HG03520 (cell line): Measurements from ENCODE around the gene MCM9.

ENCODE experiments used
- ATAC-seq: cut with Tn5 transposase; IDR thresholded peaks from one replicate; pipeline ENCODE4 v1.9.1; 2021; ENCODE audit warnings: mild to moderate bottlenecking, moderate library complexity; ENCODE audit not compliant: unreplicated experiment

MCM9 gene

GRCh38 chr6:118894425-118895260 lies 40.3 kb downstream of the MCM9 start:
- peak; percentile 30 for ATAC-seq

GRCh38 chr6:118893807-118894424 lies 41.0 kb downstream of the MCM9 start, which contains the start of gene ASF1A:
Gene ASF1A, plus strand, starts transcription at chr6:118894152. Its CDS starts 262 bp downstream, at chr6:118894414.
- peak; percentile 52 for ATAC-seq

- ATAC-seq, result peak; percentile 12
Measured at GRCh38 chr6:118893064-118893806, 41.7 kb downstream of the MCM9 start.

GRCh38 chr6:118892355-118892991 lies 42.5 kb downstream of the MCM9 start:
- no peak for ATAC-seq

- ATAC-seq, result peak; percentile 12
Measured at GRCh38 chr6:118890997-118891790, 43.8 kb downstream of the MCM9 start.

GRCh38 chr6:118889163-118889562 lies 45.8 kb downstream of the MCM9 start:
- ATAC-seq, result no peak

GRCh38 chr6:118886641-118887040 lies 48.3 kb downstream of the MCM9 start:
- no peak for ATAC-seq

GRCh38 chr6:118882314-118882905 lies 52.5 kb downstream of the MCM9 start:
- no peak for ATAC-seq

GRCh38 chr6:118881440-118882313 lies 53.3 kb downstream of the MCM9 start:
- peak; percentile 85 for ATAC-seq

GRCh38 chr6:118877806-118878205 lies 57.2 kb downstream of the MCM9 start:
- ATAC-seq, result no peak

GRCh38 chr6:118876814-118877213 lies 58.1 kb downstream of the MCM9 start:
- ATAC-seq, result no peak

GRCh38 chr6:118876198-118876597 lies 58.8 kb downstream of the MCM9 start:
- no peak for ATAC-seq

- no peak for ATAC-seq
Measured at GRCh38 chr6:118875672-118876071, 59.3 kb downstream of the MCM9 start.

- ATAC-seq, result no peak
Measured at GRCh38 chr6:118873239-118873638, 61.7 kb downstream of the MCM9 start.

GRCh38 chr6:118872726-118873125 lies 62.2 kb downstream of the MCM9 start:
- ATAC-seq, result no peak

- ATAC-seq, result no peak
Measured at GRCh38 chr6:118872318-118872717, 62.6 kb downstream of the MCM9 start.

GRCh38 chr6:118871331-118871730 lies 63.6 kb downstream of the MCM9 start:
- ATAC-seq, result no peak

GRCh38 chr6:118869894-118870589 lies 64.9 kb downstream of the MCM9 start:
- ATAC-seq, result no peak
